Inflammatory macrophage treated with lipopolysaccharide for 4 hours (primary cell): ENCODE data around the gene CCDC3.
"Not testable (repeated sequence)": the region's sequence is repeated elsewhere in the genome, so short reads cannot be mapped to it uniquely, and the experiment has no call there.

Source experiments
- DNase-seq: peaks from one replicate; pipeline ENCODE4 v3.0.0-alpha.2; 2020

The CCDC3 gene

GRCh38 chr10:13001041-13001886 is at the start of gene CCDC3:
CCDC3 (minus strand) TSS chr10:13001713; CDS start chr10:13001570, 143 bp downstream.
- no peak for DNase-seq

DNA sequence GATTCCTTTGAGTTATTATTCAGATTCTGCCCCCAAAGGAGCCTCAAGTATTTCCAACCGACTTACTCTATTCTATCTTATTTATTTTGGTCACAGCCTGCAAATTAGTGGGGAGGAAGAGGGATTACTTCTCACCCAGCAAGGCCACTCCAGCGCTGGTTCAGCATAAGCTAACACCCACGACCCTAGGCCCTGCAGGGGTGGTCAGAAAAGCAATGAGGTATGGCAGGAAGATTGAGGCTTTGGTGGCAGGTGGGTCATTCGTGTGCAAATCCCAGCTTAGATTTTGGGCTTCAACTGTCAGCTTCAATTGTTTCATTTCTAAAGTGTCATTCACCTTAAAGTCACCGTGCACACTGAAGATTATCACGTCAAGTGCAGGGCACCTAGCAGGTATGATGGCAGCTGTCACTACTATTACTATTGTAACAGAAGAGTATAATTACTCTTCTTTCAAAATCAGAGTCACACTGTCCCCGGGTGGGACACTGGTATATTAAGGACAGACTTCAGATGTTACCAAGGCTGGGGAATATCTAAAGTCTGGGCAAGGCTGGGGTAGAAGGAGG is 49.7 kb upstream of the CCDC3 start:
- no peak for DNase-seq

DNA sequence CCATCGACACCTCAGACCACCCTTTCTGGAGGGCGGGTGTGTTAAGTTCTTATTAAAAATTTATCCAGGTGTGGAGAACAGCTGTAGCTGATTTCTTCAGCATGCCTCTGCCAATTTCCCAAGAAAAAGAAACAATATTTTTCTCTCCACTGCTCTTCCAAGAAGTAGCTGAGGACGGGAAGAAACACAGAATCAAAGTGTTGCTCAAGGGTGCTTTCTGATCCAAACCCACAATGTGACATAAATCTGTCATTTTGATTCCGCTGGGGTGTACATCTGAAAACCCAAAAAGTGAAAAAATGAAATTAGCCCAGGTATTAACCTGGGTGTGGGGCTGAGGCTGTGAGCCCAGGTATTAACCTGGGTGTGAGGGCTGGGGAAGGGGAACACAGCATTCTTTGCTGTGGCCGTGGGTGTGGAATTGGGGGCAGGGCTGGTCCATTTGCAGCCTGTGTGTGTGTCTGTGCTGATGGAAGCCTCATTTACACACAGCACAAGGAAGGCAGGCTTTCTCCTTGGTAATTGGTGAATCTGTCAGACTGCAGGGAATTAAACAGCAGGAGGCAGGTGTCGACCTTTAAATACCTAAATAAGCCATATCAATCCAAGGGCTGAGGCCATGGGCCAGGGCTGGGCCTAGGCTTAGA is 48.4 kb upstream of the CCDC3 start:
- no peak for DNase-seq

GRCh38 chr10:13048762-13049161 is 47.2 kb upstream of the CCDC3 start:
- DNase-seq = no peak

DNA sequence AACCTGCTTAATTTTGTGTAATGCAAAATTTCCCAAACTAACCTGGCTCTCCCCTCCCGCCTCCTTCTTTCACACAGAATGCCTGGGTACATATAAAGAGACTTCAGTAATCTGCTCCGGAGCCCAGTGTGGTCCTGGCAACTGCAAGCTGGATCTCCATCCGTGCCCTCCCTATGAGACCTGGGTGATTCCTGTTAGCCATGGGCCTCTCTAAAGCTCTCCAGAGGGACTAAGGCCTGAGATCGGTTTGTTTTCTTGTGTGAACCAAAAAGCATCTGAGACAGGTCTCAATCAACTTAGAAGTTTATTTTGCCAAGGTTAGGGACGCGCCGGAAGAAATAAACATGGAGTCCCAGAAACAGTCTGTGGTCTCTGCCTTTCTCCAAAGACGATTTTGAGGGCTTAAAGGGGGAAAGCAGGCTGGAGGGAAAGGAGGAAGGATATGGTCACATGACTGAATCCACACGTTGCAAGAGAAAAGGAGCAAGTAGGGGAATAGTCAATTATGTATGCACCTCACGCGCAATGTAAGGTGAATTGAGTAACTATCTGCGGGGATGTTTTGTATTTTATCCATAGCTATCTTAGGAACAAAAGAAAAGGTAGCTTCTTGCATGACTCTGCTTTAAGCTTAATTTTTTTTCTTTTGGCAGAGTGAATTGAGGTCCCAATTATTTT is 46.2 kb upstream of the CCDC3 start:
- DNase-seq = no peak

- DNase-seq = no peak
Measured at GRCh38 chr10:13046851-13047528, 45.5 kb upstream of the CCDC3 start.

DNA sequence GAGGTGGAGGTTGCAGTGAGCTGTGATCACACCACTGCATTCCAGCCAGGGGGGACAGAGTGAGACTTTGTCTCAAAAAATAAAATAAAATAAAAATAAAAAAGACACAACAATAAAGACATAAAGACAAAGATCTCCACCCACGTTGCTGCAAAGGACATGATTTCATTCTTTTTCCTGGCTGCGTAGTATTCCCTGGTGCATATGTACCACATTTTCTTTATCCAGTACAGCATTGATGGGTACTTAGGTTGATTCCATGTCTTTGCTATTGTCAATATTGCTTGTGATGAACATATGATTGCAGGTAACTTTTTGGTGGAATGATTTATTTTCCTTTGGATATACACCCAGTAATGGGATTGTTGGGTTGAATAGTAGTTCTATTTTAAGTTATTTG is 42.0 kb upstream of the CCDC3 start:
- no peak for DNase-seq

GRCh38 chr10:13039761-13040160 is 38.2 kb upstream of the CCDC3 start:
- DNase-seq = no peak

DNA sequence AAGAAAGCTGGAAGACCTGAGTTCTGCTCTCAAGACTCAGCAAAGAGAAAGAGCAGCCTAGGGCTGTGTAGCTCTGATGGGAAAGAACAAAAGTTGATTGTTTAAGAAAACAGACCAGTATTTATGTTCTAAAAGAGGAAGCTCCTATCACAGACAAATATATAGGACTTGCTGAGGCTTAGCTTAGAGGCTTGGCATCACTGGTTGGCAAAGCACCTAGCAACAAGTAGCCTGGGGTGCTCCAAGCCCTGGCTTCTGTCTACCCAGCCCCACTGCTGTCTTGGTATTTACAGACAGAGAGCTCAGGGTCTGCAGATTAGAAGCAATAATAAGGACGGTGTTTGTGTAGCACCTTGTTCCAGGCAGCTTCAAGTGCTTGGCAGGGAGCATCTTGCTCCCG is 36.9 kb upstream of the CCDC3 start:
- DNase-seq = no peak

- DNase-seq = no peak
Measured at GRCh38 chr10:13037832-13038231, 36.3 kb upstream of the CCDC3 start.

DNA sequence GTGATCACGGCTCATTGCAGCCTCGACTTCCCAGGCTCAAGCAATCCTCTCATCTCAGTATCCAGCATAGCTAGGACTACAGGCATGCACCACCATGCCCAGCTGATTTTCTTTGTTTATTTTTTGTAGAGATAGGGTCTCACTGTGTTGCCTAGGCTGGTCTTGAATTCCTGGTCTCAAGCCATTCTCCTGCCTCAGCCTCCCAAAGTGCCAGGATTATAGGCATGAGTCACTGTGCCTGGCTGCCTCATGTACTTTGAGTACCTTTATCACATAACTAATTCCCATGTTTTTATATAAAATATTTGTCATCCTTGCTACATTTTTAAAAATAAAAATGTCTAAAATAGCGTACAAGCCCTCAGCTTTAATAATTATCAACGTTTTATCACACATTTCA is 35.3 kb upstream of the CCDC3 start:
- DNase-seq = no peak

- DNase-seq = not testable (repeated sequence)
Measured at GRCh38 chr10:13035731-13036130, 34.2 kb upstream of the CCDC3 start.

DNA sequence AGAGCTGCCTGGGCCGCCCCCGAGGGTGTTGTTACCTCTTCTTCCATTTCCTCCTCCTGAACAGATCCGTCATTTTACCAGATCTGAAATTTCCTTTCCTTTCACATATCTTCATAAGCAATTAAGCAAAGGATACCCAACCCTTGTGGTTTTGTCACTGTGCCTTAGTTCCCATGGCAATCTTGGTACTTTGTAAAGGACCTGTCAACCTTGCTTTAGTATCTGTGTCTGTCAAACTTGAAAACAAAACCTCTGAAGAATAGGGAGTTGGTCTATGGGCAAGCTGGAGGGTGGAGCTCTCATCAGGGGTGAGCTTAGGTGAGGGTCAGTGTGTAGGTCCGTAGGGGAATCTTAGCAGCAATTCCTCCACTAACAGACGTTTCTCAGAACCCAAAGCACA is 25.4 kb upstream of the CCDC3 start:
- DNase-seq = no peak

GRCh38 chr10:13023754-13024153 is 22.2 kb upstream of the CCDC3 start:
- no peak for DNase-seq

- DNase-seq = no peak
Measured at GRCh38 chr10:13019280-13019679, 17.8 kb upstream of the CCDC3 start.

GRCh38 chr10:13018171-13018570 is 16.7 kb upstream of the CCDC3 start:
- DNase-seq = no peak

- no peak for DNase-seq
Measured at GRCh38 chr10:13016886-13017285, 15.4 kb upstream of the CCDC3 start.

DNA sequence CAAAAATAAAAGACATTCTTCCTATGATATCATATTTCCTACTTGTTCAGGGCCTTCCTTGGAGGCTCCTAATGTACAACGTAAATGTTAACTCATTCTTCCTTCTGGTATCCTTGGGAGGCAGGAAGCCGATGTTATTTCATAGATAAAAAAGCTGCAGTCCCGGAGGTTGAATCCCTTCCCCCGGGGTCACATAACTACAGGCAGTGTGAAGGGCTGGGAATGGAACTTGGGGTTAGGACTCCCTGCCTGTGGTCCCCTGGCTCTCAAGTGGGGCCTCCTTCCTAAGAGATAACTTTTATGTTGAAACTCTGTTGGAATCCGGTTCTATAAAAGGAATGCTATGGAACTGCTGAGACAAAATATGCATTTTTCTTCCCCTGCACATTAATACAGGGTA is 14.9 kb upstream of the CCDC3 start:
- no peak for DNase-seq

DNA sequence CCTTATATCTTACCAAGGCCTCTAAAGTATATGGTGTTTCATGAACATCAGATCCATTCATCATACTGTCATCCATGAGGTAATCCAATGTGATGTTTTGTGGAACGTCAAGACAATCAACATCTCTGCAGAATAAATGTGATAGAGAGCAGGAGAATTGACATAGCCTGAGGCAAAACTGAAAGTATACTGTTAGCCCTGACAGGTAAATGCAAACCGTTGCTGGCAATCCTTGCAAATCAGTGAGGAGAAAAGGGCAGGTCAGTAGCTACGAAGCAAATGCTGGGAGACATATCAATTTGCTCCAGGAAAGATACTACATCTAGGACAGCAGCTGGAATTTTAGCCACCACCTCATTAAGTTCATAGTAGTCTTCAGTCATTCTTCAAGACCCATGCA is 4.5 kb upstream of the CCDC3 start:
- DNase-seq = no peak

DNA sequence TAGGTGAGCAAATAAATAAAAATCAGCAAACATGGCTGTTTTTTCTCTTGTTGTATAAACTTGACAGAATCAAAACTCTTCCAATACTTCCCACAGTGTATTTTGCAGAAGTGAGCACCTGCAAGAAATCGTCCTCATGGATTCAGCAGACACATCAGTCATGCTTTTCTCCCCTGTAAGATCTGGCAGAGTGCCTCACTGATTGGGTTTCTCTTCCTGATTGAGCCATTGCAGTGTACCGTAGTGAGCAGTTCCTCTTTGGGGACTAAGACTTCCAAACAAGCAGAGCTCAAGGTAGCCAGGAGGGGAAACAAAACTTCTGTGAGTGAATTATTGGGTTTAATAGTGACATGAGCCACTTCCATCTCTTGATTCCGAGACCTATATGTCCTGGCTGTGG is 2.2 kb upstream of the CCDC3 start:
- no peak for DNase-seq

- DNase-seq = no peak
Measured at GRCh38 chr10:13003004-13003403, 1.5 kb upstream of the CCDC3 start.

GRCh38 chr10:13001887-13002212 is 337 bp upstream of the CCDC3 start:
- no peak for DNase-seq

DNA sequence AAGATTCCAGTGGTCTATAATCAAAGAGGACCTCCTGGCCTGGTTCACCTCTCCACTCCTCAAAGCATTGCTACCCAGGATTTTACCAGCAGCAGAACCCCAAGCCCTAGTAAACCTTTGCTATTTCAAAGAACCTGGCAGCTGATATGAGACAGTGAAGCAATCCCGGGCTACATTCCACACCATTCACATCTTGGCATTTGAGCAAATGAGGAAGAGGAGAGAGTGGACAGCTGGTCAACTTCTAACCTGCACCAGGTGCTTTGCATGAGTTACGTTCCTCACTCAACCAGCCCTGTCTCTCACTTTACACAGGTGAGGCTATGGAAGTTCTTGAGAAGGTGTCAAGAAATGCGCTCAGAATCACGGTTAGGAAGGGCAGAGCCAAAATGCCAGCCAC is 1.1 kb downstream of the CCDC3 start:
- DNase-seq = no peak
